Nephron progenitor cell (in vitro differentiated cells): ENCODE results near the gene NUP62.

Experiments used
- DNase-seq: peaks from one replicate; pipeline ENCODE4 v3.0.0; 2021
- H3K27ac Mint-ChIP-seq: 2 replicates; pipeline ENCODE4 v1.8.0; 2021; ENCODE audit warnings: mild to moderate bottlenecking, moderate library complexity, mixed read lengths
- H3K27me3 Mint-ChIP-seq: 2 replicates; pipeline ENCODE4 v1.8.0; 2021; ENCODE audit warnings: mild to moderate bottlenecking, low read depth, mixed read lengths; ENCODE audit not compliant: poor library complexity
- H3K36me3 Mint-ChIP-seq: 2 replicates; pipeline ENCODE4 v1.8.0; 2021; ENCODE audit warnings: low read depth, mixed read lengths
- H3K4me1 Mint-ChIP-seq: 2 replicates; pipeline ENCODE4 v1.8.0; 2021; ENCODE audit warnings: mixed read lengths
- H3K4me3 Mint-ChIP-seq: 2 replicates; pipeline ENCODE4 v1.8.0; 2021; ENCODE audit warnings: mild to moderate bottlenecking, moderate library complexity, mixed read lengths
- H3K9me3 Mint-ChIP-seq: 2 replicates; pipeline ENCODE4 v1.8.0; 2021; ENCODE audit warnings: mild to moderate bottlenecking, moderate library complexity, mixed read lengths
- TF ChIP-seq, protein P1 (sequence below): fragments of 200-600 bp; sonication (generic); IDR thresholded peaks from 2 replicates; pipeline ENCODE4 v1.5.0; 2021; ENCODE audit warnings: antibody characterized with exemption

The NUP62 gene

DNA sequence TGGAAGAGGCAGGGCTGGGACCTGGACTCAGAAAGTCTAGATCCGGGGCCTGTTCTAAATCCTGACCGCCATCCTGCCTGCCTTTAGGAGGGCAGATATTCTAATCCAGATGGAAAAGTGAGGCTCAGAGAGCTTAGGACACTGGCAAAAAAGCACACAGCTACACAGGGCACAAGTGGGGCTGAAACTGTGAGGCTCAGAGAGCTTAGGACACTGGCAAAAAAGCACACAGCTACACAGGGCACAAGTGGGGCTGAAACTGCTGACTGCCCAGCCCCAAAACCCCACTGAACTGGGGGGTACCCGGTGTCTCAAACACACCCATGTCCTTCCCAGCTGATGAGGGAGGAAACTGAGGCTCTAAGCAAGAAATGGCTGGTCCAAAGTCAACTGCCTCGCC lies 54.1 kb downstream of the NUP62 start:
- no peak for DNase-seq
- no peak overlapping the region for H3K4me3 Mint-ChIP-seq
- H3K36me3 Mint-ChIP-seq: peaks cover 16% of the 10 kb centered on the region
- H3K27me3 Mint-ChIP-seq: no peaks in the 10 kb centered on the region
- TF ChIP-seq, protein P1, sequence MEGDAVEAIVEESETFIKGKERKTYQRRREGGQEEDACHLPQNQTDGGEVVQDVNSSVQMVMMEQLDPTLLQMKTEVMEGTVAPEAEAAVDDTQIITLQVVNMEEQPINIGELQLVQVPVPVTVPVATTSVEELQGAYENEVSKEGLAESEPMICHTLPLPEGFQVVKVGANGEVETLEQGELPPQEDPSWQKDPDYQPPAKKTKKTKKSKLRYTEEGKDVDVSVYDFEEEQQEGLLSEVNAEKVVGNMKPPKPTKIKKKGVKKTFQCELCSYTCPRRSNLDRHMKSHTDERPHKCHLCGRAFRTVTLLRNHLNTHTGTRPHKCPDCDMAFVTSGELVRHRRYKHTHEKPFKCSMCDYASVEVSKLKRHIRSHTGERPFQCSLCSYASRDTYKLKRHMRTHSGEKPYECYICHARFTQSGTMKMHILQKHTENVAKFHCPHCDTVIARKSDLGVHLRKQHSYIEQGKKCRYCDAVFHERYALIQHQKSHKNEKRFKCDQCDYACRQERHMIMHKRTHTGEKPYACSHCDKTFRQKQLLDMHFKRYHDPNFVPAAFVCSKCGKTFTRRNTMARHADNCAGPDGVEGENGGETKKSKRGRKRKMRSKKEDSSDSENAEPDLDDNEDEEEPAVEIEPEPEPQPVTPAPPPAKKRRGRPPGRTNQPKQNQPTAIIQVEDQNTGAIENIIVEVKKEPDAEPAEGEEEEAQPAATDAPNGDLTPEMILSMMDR: no peak
- no peaks in the 10 kb centered on the region for H3K9me3 Mint-ChIP-seq
- peak overlapping the region; percentile 86 for H3K27ac Mint-ChIP-seq
- H3K4me1 Mint-ChIP-seq: peaks cover 50% of the 10 kb centered on the region

DNA sequence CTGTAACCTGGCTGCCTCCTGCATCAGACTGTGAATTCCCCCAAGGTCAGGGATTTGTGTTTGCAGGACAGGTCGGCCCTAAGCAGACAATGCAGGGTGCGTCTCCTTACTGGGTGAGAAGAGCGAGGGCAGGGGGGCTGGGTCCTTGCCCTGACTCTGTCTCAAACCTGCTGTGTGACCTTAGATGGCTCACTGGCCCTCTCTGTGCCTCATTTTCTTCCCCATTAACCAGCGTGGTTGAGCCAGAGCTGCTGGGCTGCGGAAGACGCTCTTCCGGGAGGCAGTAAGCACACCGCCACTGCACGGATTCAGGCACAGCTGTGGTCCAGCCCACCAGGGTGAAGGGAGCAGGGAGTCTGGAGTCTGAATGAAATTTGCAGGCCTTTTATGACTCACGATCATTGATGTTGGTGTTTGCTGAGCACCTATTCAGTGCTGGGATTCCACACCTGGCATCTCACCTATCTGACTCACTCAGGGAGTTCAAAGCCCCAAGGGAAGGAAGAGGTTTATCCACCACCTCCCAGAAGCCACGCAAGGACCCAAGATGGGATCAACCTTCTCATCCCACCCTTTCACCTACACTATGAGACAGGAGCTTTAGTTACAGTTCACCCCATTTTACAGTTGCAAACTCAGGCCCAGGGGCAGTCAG lies 54.7 kb downstream of the NUP62 start:
- H3K27me3 Mint-ChIP-seq: no peaks in the 10 kb centered on the region
- peaks cover 13% of the 10 kb centered on the region for H3K36me3 Mint-ChIP-seq
- no peak for DNase-seq
- no peaks in the 10 kb centered on the region for H3K9me3 Mint-ChIP-seq
- H3K4me1 Mint-ChIP-seq: peaks cover 53% of the 10 kb centered on the region
- H3K27ac Mint-ChIP-seq: no peak overlapping the region
- TF ChIP-seq, protein P1: no peak
- H3K4me3 Mint-ChIP-seq: peak overlapping the region; percentile 57

DNA sequence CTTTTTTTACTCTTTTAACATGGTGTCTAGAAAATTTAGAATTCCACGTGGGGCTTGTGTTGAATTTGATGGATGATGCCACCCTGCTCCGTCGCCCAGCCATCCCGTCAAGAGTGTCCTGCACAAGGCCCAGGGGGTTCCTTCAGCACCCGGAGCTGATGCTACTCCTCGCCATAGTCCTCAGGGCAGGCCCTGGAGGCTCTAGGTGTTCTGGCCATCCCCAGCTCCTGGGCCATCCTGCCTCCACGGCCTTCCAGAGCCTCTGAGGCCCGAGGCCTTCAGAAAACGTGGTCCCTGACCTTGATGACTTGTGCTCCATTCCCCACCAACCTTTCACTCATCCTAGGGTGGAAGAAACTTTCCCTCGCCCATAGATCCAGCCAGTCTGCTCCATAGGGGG lies 55.5 kb downstream of the NUP62 start:
- no peak for DNase-seq
- no peaks in the 10 kb centered on the region for H3K27me3 Mint-ChIP-seq
- H3K4me3 Mint-ChIP-seq: no peak overlapping the region
- H3K4me1 Mint-ChIP-seq: peaks cover 48% of the 10 kb centered on the region
- H3K36me3 Mint-ChIP-seq: peaks cover 7% of the 10 kb centered on the region
- no peaks in the 10 kb centered on the region for H3K9me3 Mint-ChIP-seq
- no peak overlapping the region for H3K27ac Mint-ChIP-seq
- TF ChIP-seq, protein P1: no peak

DNA sequence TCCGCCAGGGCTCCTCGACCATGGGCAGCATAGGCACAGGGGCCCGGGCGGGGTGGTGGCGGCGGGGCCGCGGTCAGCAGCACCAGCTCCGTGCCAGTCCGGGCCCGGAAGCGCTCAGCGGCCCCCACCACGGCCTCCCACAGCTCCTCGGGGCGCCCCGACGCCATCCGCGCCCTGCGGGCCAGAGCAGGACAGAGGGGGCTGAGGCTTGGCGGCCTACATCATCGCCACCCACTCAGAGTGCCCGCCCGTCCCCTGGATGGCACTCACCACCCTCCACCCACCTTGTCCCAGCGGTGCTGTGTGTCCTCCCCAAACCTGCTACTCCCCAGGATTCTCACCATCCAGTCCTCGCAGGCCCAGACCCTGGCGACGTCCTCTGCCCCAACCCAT lies 56.2 kb downstream of the NUP62 start:
- Mint-ChIP-seq H3K9me3 (no peaks in the 10 kb centered on the region), H3K4me1 (peaks cover 41% of the 10 kb centered on the region), H3K27me3 (no peaks in the 10 kb centered on the region), H3K36me3 (peaks cover 6% of the 10 kb centered on the region), H3K4me3 (no peak overlapping the region), H3K27ac (no peak overlapping the region)
- TF ChIP-seq, protein P1: no peak
- no peak for DNase-seq

DNA sequence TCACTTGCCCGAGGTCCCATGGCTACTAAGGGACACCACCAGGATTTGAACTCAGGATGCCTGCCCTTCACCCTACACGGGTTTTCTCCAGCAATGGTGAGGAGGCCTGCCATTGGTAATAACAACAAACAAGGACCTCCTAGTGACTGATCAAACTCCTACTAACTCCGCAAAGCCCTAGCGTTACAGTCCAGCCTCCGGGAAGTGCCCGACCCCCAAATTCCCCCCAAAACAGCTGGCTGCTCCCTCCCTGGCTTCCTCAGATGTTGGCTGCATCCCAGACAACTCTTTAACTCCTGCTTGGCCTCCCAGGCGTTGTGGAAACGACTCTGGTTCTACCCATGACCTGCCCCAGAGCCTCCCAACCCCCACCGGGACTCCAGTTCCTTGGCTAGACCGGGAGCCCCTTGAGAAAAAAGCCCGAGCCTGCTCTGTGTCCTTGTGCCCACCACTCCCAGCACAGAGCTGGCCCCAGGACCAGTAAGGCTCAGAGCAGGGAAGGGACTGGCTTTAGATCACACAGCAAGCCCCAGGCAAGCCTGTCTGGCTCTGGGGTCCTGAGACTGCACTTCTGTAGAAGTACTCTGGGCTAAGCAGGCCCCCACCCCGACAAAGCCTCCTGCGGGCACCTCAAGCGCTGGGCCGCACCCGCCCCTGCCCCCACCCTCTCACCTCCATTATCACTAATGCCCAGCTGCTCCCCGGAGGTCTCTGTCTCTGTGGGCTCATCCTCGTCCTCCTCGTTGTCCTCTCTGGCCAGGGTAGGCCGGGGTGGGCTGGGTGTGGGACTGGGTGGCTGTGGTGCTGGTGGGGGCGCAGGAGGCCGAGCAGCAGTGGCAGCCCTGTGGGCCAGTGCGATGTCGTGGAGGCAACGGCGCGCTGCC lies 56.8 kb downstream of the NUP62 start:
- H3K4me3 Mint-ChIP-seq: no peak overlapping the region
- H3K27me3 Mint-ChIP-seq: no peaks in the 10 kb centered on the region
- H3K4me1 Mint-ChIP-seq: peaks cover 38% of the 10 kb centered on the region
- peak overlapping the region; percentile 36 for H3K27ac Mint-ChIP-seq
- TF ChIP-seq, protein P1: no peak
- H3K9me3 Mint-ChIP-seq: no peaks in the 10 kb centered on the region
- peaks cover 6% of the 10 kb centered on the region for H3K36me3 Mint-ChIP-seq
- DNase-seq: no peak
